Stimulated activated CD8-positive, alpha-beta memory T cell treated with anti-CD3 and anti-CD28 coated beads, Interleukin-4, amount 100 ng/mL, for 48 hours (primary cell): ENCODE measurements around the gene HTR7.
"Not testable (repeated sequence)": the region's sequence is repeated elsewhere in the genome, so short reads cannot be mapped to it uniquely, and the experiment has no call there.

ENCODE experiments used
- DNase-seq: peaks from one replicate; pipeline ENCODE4 v3.0.0-alpha.2; 2020

The HTR7 gene

DNA sequence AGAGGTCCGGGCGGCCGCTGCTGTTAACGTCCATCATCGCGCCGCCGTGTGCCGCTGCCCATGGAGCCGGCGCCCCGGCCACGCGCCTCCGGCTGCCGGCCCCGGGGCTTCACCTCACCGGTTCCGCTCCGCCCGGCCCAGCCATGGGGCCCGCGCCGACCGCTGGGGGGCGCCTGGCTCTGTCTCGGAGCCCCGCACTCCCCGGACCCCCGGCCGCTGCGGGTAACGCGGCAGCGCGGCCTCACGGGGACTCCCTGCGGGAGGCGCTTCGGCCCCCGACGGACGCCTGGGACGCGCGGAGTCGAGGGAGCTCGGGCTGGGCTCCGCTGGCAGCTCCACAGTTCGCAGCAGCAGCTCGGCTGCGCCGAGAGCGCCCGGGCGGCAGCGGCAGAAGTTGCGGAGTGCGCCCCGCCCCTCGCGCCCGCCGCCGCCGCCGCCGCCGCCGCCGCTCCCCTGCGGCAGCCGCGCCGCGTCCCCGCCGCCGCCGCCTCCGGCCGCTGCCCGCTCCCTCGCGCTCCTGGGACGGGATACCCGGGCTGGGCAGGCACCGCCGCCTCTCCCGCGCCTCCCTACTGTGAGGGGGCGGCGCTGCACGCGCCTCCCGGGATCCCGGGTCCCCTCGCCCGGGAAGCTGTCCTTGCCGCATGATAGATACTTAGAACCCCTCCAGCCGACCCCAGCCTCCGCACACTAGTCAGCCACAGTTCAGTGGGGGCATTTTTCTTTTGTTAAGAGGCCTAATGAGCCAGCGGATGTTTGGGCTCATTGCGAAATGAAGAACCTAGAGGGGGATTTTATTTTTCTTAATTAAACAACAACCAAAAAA lies at the start of gene HTR7:
Gene HTR7, minus strand, starts transcription at position 405 of the 826 bp plus-strand sequence. Its CDS starts 368 bp downstream, at position 37.
- DNase-seq = peak; percentile 70

- DNase-seq = no peak
Observed at GRCh38 chr10:90906596-90906995, 48.8 kb upstream of the HTR7 start.

- no peak for DNase-seq
Observed at GRCh38 chr10:90905925-90906324, 48.1 kb upstream of the HTR7 start.

GRCh38 chr10:90896916-90897315 lies 39.1 kb upstream of the HTR7 start:
- not testable (repeated sequence) for DNase-seq

DNA sequence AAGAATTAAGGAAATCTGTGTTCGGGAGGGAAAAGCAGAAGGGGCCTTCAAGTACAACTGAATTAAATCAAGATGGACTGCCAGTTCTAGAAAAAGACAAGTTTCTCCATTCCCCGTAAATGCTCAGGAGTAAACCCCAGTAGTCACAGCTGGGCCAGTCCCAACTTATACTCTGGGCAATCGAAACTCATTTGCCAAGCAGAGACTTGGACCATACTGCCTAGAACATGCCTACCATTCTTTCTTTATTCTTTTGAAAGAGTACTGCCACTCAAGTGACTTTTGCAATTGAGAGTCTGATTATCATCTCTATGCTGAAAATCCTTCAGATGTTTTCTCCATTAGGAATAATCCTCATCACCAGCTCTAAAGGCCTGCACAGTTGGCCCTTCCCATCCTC lies 35.4 kb upstream of the HTR7 start:
- no peak for DNase-seq

DNA sequence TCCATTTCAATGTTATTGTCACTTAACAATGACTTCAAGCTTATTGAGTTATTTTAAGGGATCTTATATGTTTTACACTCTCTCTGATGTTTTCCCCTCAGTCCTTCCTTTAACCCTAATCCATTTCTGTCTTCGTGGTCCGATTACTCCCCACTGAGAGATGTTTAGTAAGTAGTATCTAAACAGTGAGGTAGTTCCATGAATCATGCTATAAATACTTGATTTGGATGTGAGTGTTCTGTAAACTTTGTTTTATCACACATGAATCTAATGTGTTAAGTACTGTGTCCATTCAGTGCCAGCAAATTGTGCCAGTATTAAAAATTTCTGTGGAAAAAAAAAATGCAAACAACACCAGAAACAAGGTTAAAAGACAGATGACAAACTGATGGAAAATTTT lies 32.5 kb upstream of the HTR7 start:
- no peak for DNase-seq

DNA sequence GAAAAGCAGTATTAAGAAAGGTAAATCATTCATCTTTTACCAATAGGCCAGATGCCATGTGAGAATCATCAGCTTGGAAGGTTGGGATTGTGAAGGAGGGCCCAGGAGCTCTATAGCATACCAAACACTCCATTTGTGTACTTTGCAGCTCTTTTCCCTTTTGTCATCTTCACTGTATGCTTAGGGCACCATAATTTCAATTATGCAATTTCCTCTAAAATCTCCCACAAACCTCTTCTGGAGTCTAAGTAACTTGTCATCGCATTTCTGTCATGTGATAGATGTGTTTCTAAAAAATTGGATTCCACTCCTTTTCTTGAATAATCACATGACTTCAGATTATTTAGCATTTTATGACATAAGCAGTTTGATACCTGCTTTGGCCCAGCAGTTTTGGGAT lies 31.8 kb upstream of the HTR7 start:
- DNase-seq = no peak

DNA sequence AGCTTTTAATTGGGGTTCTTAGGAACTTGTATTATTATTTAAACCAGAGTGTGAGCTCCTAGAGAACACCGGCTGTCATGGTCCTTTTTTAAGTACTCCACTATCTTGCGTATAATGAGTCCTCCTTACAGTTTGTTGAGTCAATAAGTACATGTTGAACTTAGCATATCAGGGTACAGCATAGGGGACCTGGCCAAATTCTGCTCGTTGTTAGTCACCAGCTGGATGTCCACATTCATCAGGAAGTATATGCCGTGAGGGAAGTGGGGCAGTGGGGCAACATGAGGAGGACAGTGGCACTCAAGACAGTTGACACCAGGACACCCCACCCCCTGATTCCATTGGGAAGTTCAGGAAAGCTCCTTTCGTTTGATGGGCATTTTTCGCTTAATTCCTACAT lies 30.5 kb upstream of the HTR7 start:
- no peak for DNase-seq

DNA sequence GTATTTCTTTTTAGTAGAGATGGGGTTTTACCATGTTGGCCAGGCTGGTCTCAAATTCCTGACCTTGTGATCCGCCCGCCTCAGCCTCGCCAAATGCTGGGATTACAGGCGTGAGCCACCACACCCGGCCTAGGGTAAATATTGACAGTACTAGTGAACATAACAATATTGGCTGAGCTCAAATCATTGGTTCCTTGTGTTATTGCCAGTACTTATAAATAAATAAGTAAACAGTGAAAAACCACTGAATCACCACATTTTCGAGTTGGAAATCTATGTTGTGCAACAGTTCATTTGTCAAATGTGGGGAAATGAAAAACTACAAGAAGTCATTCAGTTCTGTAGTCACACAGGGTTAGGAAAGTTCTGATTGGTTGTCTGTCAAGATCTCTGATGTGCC lies 29.7 kb upstream of the HTR7 start:
- no peak for DNase-seq

- DNase-seq = no peak
Observed at GRCh38 chr10:90885176-90885575, 27.3 kb upstream of the HTR7 start.

DNA sequence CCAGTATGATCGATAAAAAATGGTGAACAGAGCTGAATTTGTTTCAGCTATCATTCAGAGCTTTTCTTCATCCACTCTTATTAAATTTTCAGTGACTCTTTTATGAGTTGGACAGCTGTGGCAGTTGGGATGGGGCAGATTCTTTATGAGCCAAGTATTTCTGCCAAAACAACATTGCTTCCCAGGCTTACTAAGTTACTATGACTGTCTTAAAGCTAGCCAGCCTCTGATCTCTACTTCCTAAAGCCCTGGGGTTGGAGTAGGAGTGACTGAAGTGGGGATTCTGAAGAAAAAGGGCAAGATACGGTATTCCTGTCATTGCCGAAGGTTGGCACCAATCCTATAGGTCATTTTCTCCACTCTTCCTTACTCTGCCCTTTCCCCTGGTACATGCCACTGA lies 26.6 kb upstream of the HTR7 start:
- DNase-seq = no peak

GRCh38 chr10:90880059-90880719 lies 22.4 kb upstream of the HTR7 start:
- not testable (repeated sequence) for DNase-seq

GRCh38 chr10:90879062-90879461 lies 21.2 kb upstream of the HTR7 start:
- no peak for DNase-seq

- DNase-seq = peak; percentile 45
Observed at GRCh38 chr10:90872648-90873020, 14.8 kb upstream of the HTR7 start.

GRCh38 chr10:90871766-90872647 lies 14.2 kb upstream of the HTR7 start, which contains the start of gene RPP30:
TSS of gene RPP30 (plus strand) at chr10:90871974. CDS start at chr10:90871987, 13 bp downstream.
- DNase-seq = peak; percentile 89

GRCh38 chr10:90871279-90871765 lies 13.5 kb upstream of the HTR7 start:
- DNase-seq = peak; percentile 51

DNA sequence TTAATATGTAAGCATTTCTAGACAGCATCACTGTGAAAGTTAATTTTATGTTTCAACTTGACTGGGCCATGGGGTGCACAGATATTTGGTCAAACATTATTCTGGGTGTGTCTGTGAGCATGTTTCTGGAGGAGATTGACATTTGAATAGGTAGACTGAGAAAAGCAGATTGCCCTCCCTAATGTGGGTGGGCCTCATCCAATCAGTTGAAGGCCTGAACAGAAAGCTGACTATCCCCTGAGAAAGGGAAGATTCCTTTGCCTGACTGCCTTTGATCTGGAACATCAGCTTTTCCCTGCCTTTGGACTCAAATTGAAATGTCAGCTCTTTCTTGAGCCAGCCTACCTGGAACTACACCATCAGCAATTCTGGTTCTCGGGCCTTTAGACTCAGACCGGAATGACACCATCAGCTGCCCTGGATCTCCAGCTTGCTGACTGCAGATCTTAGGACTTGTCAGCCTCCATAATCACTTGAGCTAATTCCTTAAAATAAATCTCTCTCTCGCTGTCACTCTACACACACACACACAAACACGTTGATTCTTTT lies 8.3 kb upstream of the HTR7 start:
- DNase-seq = no peak

DNA sequence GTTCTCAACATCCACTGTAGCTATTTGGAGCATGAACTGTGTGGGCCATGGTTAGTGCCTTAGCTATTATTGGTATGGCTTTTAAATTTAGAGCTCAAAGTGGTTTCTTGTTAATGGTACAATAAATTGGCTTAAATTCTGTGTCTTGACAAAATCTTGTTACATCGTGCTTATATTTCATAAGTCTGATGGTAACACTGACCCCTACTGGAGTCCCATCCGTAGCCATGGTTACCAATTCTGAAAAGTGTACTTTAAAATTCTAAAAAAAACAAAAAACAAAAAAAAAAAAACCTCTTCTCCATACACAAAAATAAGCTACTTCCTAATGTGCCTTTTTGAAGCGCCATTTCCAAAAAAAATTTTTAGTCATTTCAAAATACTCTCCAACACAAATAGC lies 7.6 kb upstream of the HTR7 start:
- DNase-seq = no peak

DNA sequence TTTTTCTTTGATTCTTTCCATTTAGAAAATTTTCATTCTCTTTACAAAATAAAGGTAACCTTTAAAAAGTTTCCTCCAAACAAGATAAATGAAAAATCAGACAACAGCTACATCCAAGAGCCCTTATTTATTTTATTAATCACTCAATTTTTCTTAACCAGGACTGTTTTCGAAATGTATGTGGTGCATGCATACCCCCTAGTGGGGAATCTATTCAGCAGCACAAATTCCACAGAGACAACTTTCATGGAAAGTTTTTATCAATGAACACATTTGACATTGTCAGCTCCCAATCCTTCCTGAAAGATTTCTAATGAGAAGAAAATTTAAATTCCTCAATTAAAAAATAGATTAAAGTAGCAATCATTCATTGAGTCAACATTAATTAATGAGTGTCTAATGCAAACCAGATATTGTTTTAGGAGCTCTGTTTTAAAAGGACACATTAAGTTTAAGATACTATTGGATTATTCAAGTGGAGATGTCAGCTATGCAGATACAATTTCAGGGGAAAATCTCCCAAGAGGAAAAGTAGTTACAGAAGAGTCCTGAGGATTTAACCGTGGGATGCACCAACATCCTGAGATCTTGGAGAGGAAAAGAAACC lies 5.2 kb upstream of the HTR7 start:
- DNase-seq = no peak

- no peak for DNase-seq
Observed at GRCh38 chr10:90860790-90861189, 3.0 kb upstream of the HTR7 start.

DNA sequence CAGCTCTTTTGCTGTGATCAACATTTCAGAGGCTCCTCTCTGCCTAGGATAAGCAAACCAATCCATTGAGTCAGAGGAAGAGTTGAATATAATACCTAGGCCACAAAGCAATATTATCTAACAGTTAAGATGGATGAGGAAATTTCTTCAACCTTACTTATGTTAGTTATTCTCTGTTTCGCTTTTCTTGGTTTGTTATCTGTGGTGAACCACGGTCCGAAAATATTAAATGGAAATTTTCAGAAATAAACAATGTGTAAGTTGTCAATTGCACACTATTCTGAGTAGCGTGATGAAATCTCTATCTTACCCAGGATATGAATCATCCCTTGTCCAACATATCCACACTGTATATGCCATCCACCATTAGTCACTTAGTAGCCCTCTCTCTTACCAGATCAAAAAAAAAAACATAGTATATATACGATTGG lies 1.5 kb upstream of the HTR7 start:
- no peak for DNase-seq

GRCh38 chr10:90858461-90858968 lies 676 bp upstream of the HTR7 start:
- DNase-seq = no peak
